GM21786 (cell line): ENCODE measurements around the gene SLC66A3.

Experiments
- ATAC-seq: cut with Tn5 transposase; IDR thresholded peaks from one replicate; pipeline ENCODE4 v1.9.1; 2021; ENCODE audit not compliant: unreplicated experiment

The SLC66A3 gene

GRCh38 chr2:11213090-11213638 lies 57.9 kb downstream of the SLC66A3 start:
- ATAC-seq, result no peak

- no peak for ATAC-seq
Measured at GRCh38 chr2:11213975-11214374, 58.7 kb downstream of the SLC66A3 start.

GRCh38 chr2:11214770-11215169 lies 59.5 kb downstream of the SLC66A3 start:
- no peak for ATAC-seq

- no peak for ATAC-seq
Measured at GRCh38 chr2:11215407-11215806, 60.1 kb downstream of the SLC66A3 start.

GRCh38 chr2:11220445-11220844 lies 65.2 kb downstream of the SLC66A3 start:
- ATAC-seq, result no peak

GRCh38 chr2:11222845-11223244 lies 67.6 kb downstream of the SLC66A3 start:
- ATAC-seq, result no peak

GRCh38 chr2:11224887-11225286 lies 69.6 kb downstream of the SLC66A3 start:
- ATAC-seq, result no peak

- ATAC-seq, result no peak
Measured at GRCh38 chr2:11227595-11227994, 72.3 kb downstream of the SLC66A3 start.
